HG02610 (cell line): ENCODE results near the gene SPANXA1.
"Not testable (repeated sequence)": the region's sequence is repeated elsewhere in the genome, so short reads cannot be mapped to it uniquely, and the experiment has no call there.

Experiments used
- ATAC-seq: cut with Tn5 transposase; IDR thresholded peaks from one replicate; pipeline ENCODE4 v1.9.1; 2021; ENCODE audit warnings: mild to moderate bottlenecking, moderate library complexity; ENCODE audit not compliant: unreplicated experiment

Gene SPANXA1, protein sequence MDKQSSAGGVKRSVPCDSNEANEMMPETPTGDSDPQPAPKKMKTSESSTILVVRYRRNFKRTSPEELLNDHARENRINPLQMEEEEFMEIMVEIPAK

DNA sequence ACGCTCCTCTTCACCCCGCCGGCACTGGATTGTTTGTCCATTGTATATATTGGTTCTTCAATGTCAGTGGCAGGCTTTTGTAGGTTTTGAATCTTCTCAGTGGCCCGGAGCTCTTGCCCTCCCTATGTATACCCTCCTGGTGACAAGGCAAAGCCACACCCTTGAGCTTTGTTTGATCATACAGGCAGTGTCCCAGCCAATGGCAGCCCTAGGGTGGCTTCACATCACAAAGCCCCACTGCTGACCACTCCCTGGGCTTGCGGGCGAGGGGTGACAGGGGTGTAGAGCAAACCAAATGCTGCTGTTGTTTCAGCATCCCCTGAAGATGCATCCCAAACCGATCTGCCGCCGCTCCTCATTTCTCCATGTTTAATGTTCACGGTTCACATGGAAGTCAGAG, at the start of gene SPANXA1:
Gene SPANXA1, minus strand, starts transcription at position 101 of the 400 bp plus-strand sequence. Its CDS starts 60 bp downstream, at position 41.
- ATAC-seq, result not testable (repeated sequence)

DNA sequence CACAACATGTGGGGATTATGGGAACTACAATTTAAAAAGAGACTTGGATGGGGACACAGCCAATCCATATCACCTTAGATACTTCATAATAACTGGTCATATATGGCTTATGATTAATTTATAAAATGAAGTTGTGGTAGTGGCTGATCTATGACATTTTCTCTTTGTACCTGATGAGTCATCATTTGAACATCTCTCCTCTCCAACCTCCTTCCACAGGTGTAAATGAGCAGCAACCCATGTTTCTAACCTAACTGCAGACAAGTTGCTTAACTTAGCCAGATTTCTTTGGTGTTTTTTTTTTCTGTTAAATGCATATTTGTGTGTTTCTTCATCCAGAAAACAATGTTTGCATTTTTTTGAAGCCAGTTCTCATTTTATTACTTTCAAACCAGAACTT, 47.6 kb upstream of the SPANXA1 start:
- ATAC-seq, result no peak

DNA sequence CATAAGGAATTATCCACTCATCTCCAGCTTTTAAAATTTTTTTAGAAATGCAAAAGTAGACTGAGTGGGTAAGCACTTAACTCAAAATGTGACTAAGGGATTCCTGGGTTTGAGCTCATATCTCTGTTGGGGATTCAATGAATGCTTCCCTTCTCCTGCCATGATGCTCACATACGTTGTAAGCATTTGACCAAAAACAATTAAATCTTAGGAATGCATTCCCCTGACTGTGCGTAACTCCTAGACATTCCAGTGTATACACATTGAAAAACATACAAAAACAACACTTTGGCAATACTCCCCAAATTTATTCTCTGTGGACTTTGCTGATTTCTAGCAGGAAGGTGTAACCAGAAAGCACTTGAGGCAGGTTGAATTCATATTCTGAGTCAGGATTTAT, 34.8 kb upstream of the SPANXA1 start:
- ATAC-seq, result no peak

DNA sequence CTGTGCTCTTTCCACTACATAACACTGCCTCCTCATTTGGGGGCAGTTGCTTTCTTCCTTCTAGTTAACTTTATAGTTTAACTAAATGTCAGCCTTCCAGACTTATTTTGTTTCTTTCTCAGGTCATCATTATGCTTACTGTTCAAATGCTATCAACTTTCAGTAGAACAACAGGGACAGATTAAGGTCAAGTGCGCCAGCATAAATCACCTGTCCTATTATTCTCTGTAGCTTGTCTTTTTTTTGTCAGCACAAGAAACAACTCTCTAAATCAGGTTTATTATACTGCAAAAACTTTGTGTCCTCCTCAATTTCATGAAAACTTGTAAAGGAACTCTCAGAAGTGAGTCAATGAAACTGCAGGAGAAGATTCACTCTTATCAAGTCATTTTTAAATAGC, 24.6 kb upstream of the SPANXA1 start:
- no peak for ATAC-seq

DNA sequence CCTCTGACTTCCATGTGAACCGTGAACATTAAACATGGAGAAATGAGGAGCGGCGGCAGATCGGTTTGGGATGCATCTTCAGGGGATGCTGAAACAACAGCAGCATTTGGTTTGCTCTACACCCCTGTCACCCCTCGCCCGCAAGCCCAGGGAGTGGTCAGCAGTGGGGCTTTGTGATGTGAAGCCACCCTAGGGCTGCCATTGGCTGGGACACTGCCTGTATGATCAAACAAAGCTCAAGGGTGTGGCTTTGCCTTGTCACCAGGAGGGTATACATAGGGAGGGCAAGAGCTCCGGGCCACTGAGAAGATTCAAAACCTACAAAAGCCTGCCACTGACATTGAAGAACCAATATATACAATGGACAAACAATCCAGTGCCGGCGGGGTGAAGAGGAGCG, 4.9 kb upstream of the SPANXA1 start, which contains the start of gene SPANXA2:
Gene SPANXA2, plus strand, starts transcription at position 301 of the 400 bp plus-strand sequence. Its CDS starts 60 bp downstream, at position 361.
- not testable (repeated sequence) for ATAC-seq

- ATAC-seq, result not testable (repeated sequence)
These were observed 42.0 kb downstream of the SPANXA1 start for GRCh38 chrX:141542551-141542950.
